ENCODE results near the gene SUN5.
"Not testable (repeated sequence)": the region's sequence is repeated elsewhere in the genome, so short reads cannot be mapped to it uniquely, and the experiment has no call there.

Gene SUN5

GRCh38 chr20:32976746-32977145, 27.5 kb downstream of the SUN5 start:
- DNase-seq (ENCODE audit: low read depth), result no peak

DNA sequence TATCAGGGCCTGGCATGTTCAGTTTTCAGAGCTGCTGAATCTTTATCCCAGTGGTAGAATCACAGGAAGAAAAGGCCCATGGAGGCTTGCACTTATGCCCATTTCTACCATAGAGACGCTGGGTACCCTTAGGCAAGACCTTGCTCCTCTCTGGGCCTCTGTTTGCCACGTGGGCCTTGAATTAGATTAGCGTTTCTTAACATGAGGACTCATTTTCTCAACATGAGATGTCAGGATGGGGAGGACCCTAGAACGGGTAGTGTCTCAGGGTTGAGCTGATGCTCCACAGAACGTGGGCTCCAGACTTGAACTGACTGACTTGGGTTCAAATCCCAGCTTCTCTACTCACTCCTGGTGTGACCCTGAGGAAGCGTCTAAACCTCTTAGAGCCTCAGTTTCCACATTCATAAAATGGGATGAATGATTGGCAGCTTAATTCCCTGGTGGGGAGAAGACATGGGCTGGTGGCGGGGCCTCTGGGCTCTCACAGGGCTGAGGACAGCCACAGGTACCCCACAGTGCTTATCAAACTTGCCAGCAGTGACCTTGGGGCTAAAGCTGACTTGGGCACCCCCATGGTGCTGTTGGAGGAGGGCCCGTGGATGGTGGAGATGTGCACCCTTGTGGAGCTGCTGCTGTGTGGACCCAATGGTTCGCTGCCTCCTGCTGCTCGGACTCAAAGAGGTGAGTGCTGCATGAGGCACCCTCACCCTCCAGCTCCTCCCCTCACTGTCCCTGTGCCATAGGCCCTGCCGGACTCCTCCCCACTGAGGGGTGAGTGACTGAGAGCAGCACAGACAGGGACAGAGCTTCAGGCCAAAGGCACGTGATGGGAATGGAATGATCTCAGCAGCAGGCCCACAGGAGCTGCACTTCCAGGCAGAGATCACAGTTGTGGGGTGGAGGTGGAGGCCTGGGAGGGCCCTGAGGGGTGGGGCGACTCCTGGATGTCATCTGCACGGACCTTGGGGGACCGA, 28.2 kb downstream of the SUN5 start:
- no peak for DNase-seq (ENCODE audit: low read depth)

GRCh38 chr20:32975121-32975520, 29.1 kb downstream of the SUN5 start:
- DNase-seq (ENCODE audit: low read depth), result not testable (repeated sequence)

- not testable (repeated sequence) for DNase-seq (ENCODE audit: low read depth)
These were observed 29.8 kb downstream of the SUN5 start for GRCh38 chr20:32974204-32975064.

GRCh38 chr20:32973077-32973717, 31.0 kb downstream of the SUN5 start:
- DNase-seq (ENCODE audit: low read depth), result no peak

- no peak for DNase-seq (ENCODE audit: low read depth)
These were observed 31.8 kb downstream of the SUN5 start for GRCh38 chr20:32972181-32973076.

- no peak for DNase-seq (ENCODE audit: low read depth)
These were observed 32.5 kb downstream of the SUN5 start for GRCh38 chr20:32971703-32972161.

GRCh38 chr20:32970973-32971300, 33.3 kb downstream of the SUN5 start:
- no peak for DNase-seq (ENCODE audit: low read depth)

DNA sequence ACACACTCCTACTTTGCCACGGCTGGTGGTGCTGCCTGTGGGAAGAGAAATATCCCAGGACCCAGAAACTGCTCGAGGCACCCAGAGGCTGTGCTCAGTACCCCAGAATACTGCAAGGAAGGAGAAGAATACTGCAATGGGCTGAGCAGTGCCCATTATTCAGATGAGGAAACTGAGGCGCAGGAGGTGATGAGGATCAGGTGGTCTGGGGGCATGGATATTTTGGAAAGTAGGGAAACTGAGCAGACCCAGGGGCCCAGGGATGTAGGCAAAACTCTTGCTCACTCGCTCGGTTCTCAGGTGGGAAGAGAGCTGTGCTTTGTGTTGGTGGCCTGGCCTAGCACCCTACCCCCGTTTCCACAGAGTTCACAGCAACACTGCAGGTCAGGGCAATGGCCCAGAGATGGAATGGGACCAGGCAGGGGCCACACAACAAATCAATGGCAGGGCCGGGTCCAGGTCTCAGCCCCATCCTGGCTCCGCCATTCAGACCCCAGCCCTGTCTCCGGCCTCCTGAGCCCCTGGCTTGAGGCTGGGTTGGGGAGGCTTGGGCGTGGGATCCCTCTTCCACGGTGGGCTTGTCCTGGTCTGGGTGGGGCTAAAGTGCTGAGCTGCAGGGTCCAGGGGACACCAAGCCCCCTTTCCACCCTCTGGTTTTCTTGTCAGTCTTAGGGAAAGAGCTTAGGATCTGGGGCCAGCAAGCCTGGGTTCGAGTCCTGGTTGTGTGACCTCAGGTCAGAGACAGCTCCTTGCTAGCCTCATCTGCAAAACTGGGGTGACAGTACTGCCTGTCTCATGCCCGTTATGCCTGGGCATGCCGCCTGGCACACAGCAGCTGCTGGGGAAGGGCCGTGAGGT, 33.9 kb downstream of the SUN5 start:
- no peak for DNase-seq (ENCODE audit: low read depth)

DNA sequence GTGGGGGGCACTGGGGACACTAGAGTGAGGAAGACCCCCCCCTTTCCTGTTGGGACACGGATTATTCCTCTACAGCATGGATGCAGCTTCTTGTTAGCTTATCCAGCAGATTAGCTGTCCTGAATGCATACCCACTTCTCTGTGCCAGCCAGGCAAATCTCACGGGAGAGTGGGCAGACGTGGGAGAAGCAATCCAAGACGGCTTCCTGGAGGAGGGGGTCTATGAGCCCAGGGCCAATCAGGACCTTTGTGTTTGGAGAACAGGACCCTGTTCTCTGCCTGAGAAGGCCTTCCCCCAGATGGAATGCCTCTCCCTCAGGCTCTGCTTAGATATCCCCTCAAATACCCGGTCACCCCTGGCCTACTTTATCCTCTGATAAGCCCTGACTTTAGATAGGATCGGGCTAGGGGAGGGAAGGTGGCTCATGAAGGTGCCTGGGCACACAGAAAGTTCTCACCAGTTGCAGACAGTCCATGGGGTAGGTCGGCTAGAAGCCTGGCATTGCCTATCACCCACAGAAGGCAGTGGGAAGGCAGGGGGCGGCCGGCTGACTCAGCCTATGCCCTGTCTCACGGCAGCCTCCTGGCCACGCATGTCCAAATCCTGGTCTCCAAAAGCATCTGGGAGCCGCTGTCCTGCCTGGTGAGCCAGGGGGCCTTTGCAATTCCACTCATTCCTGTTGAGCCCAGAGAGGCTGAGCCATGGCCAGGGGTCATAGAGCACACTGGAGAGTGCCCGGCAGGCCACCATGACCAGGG, 34.7 kb downstream of the SUN5 start:
- no peak for DNase-seq (ENCODE audit: low read depth)

DNA sequence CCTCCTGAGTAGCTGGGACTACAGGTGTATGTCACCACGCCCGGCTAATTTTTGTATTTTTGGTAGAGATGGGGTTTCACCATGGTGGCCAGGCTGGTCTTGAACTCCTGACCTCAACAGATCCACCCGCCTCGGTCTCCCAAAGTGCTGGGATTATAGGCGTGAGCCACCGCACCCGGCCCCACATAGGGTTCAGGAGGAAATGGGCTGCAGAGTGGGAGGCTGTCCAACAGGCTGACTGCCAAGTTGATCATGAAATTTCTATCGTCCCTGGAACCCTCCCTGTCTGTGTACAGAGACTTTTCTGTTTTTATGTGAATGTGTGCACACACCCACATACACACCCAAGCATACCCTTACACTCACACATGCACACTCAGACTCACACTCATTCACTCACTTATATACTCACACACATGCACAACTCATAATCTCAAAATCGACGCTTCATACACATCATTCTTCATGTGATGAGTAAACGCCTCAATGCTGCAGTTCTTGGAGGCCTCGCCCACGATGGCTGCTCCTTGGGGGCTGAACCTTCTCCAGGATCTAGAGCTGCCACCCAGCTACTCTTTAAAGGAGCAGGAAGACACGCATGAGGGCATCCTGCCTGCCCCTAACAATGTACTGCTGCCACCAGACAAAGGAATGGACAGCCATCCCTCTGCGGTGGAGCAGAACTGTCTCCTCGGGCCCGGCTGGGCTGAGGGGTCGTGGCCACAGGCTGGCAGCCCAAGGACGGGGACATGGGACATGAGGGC, 35.6 kb downstream of the SUN5 start:
- DNase-seq (ENCODE audit: low read depth), result no peak

- DNase-seq (ENCODE audit: low read depth), result no peak
These were observed 36.2 kb downstream of the SUN5 start for GRCh38 chr20:32967961-32968457.

- no peak for DNase-seq (ENCODE audit: low read depth)
These were observed 37.1 kb downstream of the SUN5 start for GRCh38 chr20:32966881-32967781.

DNA sequence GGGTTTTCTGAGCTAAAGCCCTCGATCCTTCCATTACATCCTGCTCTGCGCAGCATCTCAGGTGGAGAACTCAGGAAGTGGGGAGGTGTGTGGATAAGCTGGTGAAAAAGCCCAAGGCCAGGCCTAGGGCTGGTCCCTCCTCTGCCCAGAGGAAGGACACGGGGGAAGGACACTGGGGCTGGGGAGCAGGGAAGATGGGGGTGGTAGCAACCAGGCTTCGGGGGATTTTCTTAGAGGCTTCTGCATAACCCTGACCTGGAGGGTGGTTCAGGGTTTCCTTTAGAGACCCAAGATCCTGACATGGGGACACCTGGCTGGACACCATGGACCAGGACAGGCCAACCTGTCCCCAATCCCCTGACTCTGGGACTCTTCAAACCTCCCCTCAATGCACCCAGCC, 37.9 kb downstream of the SUN5 start:
- DNase-seq (ENCODE audit: low read depth), result no peak

DNA sequence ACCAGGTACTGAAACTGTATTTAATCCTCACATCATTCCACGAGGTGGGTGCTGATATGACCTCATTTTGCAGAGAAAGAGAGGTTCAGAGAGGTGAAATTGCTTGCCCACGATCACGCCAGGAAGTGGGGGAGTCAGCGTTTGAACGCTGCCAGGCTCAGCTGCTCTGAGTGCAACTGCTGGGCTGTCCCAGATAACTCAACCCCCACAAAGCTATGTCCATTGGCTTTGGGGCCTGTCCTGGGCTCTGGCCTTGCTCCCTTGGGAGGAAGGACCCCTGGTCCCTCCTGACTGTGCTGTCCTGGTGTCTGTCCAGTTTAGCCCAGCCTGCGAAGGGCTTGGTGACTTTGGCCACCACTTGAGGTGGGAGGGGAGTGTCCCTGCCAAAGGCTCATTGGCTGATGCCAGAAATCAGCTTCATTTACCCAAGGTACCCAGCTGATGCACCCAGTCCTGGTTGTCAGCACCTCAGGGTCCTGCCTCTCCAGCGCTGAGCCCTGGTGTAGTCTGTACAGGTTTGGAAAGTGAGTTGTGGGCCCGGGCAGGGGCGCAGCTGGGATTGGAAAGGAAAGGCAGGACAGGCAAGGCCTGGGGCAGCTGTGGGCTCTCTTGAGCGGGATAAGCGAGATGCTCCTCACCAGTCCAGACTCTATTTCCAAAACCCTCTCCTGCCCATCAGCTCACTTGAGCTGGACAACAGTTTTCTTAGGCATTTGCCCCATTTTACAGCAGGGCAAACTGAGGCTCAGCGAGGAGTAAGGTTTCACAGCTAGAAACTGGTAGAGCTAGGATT, 38.5 kb downstream of the SUN5 start:
- no peak for DNase-seq (ENCODE audit: low read depth)

GRCh38 chr20:32965115-32965514, 39.1 kb downstream of the SUN5 start:
- DNase-seq (ENCODE audit: low read depth), result no peak

- no peak for DNase-seq (ENCODE audit: low read depth)
These were observed 39.7 kb downstream of the SUN5 start for GRCh38 chr20:32964575-32964974.
